Neural progenitor cell (in vitro differentiated cells): ENCODE measurements around the gene GTF3C4.

Experiments used
- CTCF ChIP-seq: fragments of 200-600 bp; sonication (generic); IDR thresholded peaks from 2 replicates; pipeline ENCODE4 v1.5.1; 2017; ENCODE audit warnings: antibody characterized with exemption, mild to moderate bottlenecking
- EZH2 ChIP-seq: fragments of 200-600 bp; sonication (generic); IDR thresholded peaks from 2 replicates; pipeline ENCODE4 v1.6.1; 2017; ENCODE audit warnings: antibody characterized with exemption, mild to moderate bottlenecking, moderate library complexity

DNA sequence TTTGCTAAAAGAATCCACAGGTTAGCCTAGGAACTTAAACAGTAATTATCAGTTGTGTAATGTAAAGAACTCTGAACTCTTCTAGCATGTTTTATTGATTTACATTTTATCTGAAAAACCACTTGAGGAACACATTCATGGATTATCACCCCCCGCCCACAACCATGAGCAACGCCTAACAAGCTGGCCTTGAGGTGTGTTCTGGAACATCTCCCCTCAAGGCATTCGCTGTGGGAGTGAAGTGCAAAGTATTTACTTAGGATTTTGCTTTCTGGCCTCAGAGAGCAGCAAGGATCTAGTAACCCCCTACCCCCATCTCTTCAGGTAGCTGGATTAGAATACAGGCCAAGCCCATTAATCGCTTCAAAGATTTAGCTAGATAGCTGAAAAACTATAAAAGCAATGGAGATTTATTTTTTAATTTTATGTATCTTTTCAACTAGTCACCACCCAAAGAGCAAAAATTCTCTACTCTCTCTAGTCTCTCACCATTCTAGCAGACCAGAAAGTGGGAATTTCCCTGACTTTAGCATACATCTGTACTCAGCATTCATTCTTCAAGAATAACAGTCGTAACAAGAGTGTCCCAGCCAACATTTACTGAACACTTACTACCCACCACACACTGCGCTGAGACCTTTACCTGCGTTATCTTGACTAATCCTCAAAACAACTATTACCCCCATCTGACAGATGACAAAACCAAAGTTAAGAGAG lies 37.7 kb upstream of the GTF3C4 start:
- no peak for TF ChIP-seq CTCF
- TF ChIP-seq EZH2, result no peak
